NCI-H1694 (cell line): Measurements from ENCODE around the gene ANKRD65.

Source experiments
- DNase-seq: peaks from one replicate; lab custom pipeline; 2025; lab: John Stamatoyannopoulos, UW

The ANKRD65 gene

DNA sequence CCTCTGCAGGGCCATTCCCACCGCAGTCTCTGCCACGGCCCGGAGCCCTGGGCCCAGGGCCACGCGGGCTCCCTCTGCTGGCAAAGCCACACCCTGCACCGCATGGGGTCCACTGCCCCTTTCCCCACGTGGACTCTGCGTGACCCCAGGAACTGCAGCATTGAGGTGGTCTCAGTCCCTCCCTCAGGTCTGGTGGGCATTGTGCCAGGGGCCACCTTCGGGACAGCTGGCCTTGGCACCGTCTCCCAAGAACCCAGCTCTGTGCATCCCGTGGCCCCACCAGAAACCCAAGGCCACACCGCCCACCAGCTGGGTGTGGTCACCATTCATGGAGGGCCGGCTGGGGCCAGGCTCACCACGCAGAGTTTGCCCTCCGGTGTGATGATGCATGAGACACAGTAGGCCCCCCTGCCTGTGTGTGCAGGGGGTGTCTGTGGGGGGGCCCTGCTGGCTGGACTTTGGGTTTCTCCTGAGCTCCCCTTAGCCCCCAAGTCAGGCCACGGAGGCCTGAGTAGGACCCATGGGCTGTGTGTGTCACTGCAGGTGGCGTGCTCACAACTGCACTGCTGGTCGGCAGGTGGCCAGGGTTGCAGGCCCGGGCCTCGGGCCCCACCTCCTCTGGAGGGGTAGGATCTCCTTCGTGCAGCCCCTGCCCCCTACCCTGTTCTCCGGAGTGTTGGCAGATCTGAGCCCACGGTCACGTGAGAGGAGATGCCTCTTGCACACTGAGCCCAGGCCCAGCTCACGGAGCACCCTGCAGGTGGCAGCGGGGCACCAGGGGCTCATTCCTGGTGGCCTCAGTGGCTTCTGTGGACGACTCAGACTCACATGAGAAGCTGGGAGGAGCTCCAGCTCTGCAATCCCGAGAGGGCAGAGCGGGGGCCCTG is 20.2 kb upstream of the ANKRD65 start:
- DNase-seq = no peak

DNA sequence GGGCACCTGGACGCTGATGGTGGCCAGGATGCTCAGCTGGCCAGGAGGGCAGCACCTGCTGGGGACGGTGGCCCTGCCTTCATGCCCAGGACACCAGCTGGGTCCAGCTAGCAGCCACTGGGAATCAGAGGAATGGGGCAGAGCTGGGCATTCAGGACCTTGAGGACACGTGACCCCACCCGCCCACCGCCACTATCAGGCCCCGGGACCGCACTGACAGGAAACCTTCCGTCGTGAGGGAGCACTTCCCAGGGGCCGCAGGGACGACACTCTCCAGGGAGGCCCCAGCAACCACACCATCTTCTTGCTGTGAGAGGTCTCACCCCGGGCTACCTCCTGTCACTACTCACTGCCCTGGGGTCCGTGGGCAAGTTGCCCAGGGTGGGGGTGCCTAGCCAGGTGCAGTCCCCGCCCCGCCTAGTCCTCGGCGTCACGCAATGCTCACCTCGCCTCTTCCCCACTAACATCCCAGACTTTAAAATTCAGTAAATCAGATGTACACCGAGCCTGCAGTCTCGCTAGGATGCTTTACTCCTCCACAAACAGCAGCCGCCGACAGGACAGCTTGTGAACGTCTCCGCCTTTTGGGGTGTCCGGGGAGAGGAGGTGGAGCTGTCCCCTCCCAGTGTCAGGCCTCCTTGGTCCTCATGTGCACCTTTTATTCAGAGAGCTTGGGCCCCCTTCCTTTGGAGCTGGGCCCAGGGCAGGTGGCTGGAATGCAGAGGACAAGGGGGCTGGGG is 19.4 kb upstream of the ANKRD65 start:
- no peak for DNase-seq

- DNase-seq = no peak
These were observed 18.6 kb upstream of the ANKRD65 start for GRCh38 chr1:1439546-1440261.

GRCh38 chr1:1438531-1439381 is 17.7 kb upstream of the ANKRD65 start:
- no peak for DNase-seq

DNA sequence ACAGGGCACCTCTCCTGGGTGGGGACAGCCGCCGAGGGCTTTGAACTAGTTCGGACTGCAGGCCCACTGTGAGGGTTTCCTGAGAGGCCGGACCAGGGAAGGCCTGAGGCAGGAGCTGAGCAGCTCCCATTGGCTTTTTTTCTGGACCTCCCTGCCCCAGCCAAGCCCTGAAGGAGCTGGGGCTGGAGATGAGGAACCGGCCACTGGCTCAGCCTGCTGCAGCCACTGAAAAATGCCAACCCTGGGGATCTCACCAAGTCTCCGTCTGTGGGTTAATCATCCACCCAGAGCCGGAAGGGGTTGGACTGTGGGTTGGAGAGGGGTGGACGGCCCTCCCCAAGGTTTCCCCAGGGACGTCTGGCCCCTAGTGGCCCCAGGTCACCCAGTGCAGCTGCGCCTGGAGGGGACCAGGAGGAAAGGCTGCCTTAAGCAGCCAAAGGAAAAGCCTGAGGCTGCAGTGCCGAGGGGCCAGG is 16.9 kb upstream of the ANKRD65 start:
- DNase-seq = no peak

DNA sequence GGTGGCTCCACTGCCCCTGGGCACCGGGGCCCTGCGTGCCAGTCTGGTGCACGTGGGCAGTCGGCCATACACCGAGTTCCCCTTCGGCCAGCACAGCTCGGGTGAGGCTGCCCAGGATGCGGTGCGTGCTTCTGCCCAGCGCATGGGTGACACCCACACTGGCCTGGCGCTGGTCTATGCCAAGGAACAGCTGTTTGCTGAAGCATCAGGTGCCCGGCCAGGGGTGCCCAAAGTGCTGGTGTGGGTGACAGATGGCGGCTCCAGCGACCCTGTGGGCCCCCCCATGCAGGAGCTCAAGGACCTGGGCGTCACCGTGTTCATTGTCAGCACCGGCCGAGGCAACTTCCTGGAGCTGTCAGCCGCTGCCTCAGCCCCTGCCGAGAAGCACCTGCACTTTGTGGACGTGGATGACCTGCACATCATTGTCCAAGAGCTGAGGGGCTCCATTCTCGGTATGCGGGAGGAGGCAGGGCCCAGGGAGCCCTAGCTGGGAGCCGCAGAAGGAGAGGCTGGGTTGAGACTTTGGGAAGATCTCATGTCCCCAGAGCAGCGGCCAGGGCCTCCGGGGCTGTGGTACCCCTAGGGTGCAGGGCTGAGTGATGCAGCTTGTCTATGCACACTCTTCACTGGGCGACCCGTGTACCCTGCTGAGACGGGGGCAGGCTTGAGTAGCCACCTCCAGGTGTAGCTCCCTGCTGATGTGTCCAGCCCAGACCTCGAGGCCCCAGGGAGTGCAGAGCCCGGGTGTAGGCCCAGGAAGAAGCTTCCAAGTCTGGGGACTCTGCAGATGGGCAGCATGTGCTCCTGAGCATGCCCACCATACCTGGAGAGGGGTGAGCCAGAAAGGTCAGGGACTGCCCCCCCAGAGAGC is 16.2 kb upstream of the ANKRD65 start:
- DNase-seq = no peak

DNA sequence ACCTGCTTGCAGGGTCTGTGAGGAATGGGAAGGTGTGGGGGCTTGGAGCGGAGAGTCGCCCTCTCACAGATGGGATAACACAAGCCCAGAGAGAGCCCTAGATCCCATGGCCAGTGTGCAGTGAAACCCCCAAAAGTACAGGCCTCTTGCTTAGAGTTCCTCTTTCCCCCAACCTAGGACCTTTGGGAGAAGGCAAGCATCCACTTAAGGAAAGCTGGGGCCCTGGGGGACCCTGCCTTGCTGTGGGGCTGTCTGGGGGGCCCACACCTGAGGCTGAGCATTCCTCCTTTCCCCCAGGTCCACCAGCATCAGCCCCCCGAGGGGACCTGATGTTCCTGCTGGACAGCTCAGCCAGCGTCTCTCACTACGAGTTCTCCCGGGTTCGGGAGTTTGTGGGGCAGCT is 15.6 kb upstream of the ANKRD65 start:
- no peak for DNase-seq

- DNase-seq = no peak
These were observed 15.0 kb upstream of the ANKRD65 start for GRCh38 chr1:1435911-1436629.

DNA sequence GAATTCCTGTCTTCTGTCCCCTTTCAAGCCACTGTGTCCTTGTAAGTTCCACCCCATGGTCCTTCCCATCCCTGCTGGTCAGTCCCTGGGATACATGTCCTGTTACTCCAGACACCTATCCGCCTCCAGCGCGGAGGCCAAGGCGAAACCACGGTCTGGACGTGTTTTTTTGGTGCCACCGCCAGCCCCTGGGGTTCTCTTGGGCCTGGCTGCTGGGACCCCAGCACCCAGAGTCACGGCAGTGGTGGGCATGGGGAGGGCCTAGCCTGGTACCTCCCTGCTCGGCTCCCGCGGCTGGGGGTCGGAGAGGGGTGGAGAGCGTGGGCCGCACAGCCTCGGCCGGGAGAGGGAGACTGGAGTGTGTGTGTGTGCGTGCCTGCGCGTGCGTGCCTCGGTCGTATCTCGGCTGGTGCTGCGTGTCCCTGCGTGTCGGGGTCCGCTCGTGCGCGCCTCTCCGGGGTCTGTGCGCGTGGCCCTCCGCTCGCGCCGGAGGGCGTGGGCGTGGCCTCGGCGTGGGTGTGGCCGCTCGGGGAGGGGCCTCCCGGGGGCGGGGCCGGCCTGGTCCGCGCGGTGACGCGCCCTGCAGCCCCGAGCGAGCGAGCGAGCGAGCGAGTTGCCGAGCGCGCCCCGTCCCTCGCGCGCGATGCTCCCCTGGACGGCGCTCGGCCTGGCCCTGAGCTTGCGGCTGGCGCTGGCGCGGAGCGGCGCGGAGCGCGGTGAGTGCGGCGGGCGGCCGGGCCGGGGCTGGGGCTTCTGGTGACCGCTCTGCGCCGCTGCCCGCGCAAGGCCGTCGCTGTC is 14.2 kb upstream of the ANKRD65 start, which contains the start of gene VWA1:
Gene VWA1, plus strand, starts transcription at position 585 of the 798 bp plus-strand sequence. Its CDS starts 59 bp downstream, at position 644.
- no peak for DNase-seq

DNA sequence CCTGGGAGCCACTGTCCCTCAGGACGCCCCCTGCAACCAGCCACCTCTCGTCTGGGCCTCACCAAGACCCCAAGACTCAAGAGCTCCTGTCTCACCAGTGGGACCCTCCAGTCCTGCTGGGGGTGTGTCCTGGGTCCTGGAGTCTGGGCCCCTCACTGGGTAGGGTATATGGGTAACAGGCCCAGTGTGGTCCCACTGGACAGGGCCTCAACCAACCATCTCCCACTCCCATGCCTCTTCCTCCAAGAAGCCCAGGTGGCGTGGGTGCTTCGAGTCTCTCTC is 13.7 kb upstream of the ANKRD65 start:
- DNase-seq = no peak

DNA sequence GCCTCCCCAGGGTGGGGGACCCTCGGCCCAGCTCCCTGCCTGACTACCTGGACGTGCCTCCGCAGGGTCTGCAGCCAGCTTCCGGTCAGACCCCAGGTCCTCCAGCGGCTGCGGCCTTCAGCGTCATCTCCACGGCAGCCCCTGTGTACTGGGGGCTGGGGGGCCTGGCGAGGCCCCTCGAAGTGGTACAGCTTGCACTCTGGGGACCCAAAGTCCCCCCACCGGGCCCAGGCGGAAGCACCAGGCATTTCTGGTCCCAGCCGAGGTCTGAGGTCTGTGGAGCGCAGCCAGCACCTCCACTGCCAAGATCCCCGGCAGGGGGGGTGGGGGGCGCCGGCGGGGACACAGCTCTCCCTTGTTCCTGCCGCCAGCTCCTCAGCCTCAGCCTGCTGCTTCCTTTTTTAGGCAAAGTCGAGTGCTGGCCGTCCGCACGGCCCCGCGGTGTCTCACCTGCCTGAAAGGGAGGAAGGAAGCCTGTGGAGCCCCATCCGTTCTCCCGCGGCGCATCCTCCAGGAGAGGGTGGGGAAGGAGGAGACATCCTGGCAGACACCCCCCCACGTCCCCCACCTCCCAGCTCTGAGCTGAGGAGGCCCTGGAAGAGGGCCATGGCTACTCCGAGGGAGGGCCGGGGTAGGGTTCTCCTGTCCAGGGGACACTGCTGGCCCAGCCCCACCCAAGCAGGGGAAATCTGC is 13.2 kb upstream of the ANKRD65 start:
- DNase-seq = no peak

- no peak for DNase-seq
These were observed 12.7 kb upstream of the ANKRD65 start for GRCh38 chr1:1433804-1434130.

DNA sequence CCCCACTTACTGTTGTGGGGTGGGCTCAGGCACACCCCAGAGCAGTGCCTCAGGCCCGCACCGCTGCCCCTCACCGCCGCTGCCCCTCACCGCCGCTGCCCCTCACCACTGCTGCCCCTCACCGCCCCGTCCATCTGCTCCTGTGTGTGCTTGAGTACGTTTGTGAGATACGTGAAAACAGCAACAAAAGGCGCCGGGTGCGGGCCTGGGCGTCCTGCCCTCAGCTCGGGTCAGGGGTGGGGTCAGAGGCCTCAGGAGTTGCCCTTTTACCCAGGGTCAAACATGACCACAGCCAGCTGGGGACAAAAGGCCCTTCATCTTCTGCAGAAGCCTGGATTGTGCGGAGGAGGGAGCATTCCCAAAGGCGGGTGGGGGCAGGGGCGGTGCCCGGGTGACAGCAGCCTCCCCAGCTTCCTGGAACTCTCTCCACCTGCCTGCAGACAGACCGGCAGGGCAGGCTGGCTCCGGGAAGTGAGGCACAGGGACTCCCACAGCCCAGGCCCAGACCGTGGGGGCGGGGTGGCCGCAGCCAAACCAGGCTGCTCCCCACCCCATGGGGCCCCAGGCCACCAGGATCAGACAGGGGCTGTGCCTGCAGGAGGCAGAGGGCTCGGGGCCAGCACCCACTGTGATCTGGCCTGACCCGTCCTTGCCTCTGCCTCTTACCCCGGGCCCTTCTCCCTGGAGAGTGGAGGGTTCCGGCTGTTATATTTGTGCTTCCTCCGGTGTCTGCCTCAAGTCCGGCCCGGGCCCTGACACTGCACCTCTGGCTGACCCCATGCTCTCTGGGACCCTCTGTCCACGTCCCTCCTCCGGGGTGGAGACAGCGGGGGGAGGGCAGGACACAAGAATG is 12.1 kb upstream of the ANKRD65 start:
- peak; percentile 50 for DNase-seq

DNA sequence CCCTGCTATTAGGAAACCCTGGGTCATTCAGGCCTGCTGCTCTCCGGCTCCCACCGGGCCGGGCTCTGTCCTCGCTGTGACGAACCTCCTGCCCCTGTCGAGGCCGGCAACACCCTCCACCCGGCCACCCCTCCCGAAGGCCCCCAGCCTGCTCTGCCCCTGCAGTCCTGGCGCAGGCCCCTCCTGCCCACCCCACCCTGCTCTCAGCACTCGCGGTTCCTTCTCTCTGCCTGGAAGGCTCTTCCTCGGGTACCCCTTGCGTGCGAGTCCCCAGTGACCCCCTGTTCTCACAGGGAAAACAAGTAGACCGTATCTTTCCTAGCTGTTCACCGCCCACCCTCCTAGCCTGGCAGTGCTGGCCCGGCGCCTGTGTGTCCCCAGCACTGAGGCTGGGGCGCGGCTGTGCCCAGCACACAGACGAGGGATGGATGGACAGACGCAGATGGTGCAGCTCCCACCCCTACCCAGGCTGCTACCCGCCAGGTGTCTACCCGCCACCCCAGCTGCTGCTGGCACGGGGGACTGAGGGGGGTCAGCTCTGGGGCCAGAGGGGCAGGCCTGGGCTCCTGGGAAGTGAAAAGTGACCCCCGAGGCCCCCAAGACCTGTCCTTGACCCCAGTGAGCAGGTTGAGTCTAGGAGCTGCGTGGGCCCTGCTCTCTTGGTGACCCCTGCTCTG is 11.3 kb upstream of the ANKRD65 start:
- no peak for DNase-seq

DNA sequence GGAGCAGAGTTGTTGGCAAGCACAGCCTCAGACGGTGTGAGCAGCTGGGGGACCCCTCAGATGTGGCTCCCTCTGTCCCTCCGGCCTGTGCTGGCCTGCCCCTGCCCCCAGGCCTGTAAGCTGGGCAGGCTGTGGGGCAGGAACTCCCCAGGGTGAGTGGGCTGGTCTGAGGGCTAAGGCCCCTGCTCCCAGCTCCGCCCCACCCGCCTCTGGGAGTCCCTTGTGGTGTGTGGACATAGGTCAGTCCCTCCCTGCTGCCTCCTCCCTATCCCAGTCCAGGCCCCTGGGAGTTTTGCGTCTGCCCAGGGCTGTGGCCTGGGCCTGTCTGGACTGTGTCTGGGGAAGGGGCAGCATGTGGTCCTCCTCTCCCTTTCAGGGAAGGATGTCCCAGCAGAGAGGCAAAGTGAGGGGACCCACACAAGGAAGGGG is 10.8 kb upstream of the ANKRD65 start:
- no peak for DNase-seq

- peak; percentile 48 for DNase-seq
These were observed 10.1 kb upstream of the ANKRD65 start for GRCh38 chr1:1430992-1431844.
